ENCODE results near the gene PLEKHM1.

DNA sequence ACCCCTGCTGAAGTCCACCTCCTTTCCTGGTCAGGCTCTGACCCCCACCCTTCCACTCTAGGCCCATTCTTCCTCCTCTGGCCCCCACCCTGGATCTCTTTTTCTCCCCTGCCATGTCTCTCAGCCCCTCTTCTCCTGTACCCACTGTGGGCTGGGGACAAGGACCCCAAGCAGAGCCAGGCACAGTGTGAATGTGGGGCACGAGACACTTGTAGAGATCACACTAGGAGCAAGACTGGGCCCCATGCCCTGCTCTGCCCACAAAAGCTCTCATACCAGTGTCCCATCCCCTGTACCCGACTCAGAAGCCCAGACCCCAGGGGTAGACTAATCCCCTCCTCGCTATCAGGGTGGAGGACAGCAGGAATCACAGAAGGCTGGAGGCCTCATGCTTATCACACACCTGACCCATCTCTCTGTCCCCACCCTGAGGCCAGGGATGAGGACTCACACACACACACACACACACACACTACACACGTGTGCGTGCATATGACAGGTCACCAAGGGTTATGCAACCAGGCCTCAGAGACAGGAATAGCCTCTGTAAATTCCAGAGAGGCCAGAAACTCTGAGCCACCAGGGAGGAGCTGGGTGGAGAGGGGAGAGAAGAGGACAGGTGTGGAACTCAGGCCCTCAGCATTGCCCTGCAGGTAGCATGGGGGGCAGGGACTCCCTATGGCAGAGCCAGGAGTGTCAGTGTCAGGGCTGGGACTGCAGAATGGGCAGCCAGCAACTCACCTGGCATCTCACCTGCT is 79.0 kb downstream of the PLEKHM1 start:
- TF ChIP-seq, protein P1, sequence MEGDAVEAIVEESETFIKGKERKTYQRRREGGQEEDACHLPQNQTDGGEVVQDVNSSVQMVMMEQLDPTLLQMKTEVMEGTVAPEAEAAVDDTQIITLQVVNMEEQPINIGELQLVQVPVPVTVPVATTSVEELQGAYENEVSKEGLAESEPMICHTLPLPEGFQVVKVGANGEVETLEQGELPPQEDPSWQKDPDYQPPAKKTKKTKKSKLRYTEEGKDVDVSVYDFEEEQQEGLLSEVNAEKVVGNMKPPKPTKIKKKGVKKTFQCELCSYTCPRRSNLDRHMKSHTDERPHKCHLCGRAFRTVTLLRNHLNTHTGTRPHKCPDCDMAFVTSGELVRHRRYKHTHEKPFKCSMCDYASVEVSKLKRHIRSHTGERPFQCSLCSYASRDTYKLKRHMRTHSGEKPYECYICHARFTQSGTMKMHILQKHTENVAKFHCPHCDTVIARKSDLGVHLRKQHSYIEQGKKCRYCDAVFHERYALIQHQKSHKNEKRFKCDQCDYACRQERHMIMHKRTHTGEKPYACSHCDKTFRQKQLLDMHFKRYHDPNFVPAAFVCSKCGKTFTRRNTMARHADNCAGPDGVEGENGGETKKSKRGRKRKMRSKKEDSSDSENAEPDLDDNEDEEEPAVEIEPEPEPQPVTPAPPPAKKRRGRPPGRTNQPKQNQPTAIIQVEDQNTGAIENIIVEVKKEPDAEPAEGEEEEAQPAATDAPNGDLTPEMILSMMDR (IDR thresholded peaks at IDR 0.05): no peak
- TF ChIP-seq POLR2AphosphoS5 (IDR thresholded peaks at IDR 0.05) (no peak), POLR2A (IDR thresholded peaks at IDR 0.05) (no peak)

All from suprapubic skin (tissue), 4 donors.